ENCODE measurements around the gene DDX49.
"Not testable (repeated sequence)": the region's sequence is repeated elsewhere in the genome, so short reads cannot be mapped to it uniquely, and the experiment has no call there.

DDX49 gene

DNA sequence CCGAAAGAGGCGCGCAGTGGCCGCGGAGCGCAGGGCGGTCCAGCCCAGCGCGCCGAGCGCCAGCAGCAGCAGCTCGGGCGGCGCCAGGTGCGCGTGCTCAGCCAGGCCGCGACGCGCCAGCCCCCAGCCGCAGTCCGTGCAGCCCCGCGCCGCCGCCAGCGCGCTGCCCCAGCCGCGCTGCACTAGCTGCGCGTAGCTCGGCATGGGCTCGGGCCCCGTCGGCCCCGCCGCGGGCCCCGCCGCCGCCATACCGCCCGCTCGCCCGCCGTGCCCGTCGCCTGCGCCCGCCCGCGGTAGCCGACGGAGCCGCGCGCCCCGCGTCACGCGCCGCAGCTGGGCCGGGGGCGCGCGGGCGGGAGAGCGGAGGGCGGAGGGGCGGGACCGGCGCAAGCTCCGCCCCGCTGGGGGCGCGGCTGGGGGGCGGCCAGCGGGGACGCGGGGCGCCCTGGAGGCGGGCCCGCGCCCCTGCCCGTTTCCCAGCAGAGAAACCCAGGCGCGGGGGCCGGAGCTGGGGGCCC lies 23.6 kb upstream of the DDX49 start, which contains the start of gene CERS1:
CERS1 (minus strand) TSS at position 335 of the 518 bp plus-strand sequence; CDS start at position 249, 86 bp downstream.
- no peak for DNase-seq

DNA sequence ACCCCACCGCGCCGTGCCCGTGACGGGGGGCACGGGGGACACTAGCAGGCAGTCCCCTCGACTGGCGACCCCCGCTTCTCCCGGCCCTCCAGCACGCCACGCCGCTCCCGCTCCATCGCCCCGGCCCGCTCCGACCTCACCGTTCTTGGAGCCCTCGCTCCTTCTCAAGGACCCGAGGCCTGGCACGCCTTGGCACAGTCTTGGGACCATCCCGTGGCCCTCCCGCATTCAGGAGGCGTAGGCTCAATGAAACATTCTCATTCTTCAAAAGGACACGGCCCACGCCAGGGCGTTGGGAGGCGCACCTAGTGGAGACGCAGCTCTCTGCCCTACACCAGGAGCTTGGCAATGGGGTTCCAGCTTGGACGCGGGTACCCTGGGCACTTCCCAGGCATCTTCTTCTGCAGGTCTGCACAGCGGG lies 23.1 kb upstream of the DDX49 start:
- no peak for DNase-seq

DNA sequence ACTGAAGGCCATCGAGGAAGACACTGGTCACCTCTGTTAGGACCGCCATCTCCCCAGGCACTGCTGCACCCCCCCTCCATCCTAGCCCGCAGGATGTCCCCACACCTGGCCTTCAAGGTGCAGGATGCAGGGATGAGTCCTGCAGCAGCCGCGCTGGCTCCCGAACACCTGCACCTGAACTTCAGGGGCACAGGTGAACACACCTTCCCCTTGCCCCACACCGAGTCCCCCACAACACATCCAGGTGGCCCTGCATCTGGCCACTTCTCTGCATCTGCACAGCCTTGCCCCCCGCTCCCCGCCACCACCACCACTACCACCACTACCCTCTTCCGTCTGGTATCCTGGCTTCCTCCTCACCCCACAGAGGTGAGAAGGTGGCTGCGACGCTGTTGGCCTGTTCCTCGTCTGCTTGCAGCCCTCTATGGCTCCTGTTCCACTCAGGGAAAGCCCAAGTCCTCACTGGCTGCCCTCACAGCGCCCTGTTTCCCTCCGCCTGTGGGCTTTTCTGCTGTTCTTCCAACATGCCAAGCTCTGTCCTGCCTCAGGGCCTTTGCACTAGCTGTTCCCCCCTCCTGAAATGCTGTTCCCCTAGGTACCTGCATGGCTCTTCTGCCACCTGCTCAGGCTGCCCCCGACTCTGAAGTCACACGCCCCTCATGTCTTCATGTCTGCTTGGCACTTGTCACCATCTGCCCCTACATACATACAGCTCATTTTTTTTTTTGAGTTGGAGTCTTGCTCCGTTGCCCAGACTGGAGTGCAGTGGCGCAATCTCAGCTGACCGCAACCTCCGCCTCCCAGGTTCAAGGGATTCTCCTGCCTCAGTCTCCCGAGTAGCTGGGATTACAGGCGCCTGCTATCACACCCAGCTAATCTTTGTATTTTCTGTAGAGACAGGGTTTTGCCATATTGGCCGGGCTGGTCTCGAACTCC lies 22.2 kb upstream of the DDX49 start:
- DNase-seq: no peak

DNA sequence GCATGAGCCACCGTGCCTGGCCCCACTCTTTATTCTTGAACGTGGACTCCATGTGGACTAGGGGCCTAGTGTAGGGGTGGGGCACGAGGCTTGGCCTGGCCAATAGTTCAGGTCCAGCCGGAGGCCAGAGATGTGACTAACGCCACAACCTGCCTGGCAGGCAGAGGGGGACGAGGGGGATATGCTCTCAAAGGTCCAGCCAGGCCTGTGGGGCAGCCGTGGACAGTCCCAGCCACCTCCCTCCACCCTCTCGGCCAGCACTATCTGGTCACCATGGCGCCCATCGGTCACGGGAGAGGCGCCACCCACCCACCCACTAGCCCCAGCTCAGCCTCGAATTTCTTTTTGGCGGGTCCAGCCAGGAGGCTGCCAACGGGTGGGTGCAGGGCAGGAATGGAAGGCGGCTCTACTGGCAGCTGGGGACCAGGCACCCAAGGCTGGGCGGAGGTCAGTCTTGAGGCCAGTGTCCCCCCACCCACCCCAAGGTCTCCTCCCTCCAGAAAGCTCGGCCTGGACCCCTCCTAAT lies 21.4 kb upstream of the DDX49 start:
- DNase-seq: no peak

DNA sequence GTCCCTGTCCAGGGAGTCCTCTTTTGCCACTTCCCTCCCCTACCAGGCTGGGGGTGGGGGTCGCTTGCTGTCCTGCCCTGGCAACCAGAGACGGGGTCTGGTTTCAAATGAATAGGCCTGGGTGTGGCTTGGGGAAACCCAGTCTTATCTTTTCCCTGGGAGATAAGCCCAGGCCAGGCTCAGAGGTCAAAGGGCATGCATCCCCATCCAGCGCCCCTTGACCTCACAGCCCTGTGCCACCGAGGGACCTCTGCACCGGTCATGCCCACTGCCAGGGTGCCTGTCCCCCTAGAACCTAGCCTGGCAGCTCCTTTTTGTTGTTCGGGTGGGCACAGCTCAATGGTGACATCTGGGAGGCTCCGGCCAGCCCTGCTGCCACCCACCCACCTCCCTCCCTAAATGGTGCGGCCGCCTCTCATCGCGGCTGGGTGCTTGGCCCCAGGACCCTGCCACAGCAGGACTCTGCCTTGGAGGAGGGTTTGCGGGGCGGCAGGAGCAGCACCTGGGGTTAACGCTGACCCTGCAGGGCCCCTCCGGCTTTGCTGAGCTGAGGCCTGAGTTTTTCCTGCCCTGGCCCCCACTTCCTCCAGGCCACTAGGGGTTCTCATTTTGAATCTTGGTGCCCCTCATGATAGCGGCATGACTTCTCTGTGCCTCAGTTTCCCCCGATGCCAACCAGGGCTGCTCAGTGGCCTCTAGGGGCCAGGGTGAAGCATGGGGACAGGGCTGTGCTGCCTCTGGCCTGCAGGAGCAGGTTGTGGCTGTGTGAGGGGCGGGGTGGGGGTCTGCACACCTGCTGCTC lies 20.7 kb upstream of the DDX49 start:
- DNase-seq: no peak

DNA sequence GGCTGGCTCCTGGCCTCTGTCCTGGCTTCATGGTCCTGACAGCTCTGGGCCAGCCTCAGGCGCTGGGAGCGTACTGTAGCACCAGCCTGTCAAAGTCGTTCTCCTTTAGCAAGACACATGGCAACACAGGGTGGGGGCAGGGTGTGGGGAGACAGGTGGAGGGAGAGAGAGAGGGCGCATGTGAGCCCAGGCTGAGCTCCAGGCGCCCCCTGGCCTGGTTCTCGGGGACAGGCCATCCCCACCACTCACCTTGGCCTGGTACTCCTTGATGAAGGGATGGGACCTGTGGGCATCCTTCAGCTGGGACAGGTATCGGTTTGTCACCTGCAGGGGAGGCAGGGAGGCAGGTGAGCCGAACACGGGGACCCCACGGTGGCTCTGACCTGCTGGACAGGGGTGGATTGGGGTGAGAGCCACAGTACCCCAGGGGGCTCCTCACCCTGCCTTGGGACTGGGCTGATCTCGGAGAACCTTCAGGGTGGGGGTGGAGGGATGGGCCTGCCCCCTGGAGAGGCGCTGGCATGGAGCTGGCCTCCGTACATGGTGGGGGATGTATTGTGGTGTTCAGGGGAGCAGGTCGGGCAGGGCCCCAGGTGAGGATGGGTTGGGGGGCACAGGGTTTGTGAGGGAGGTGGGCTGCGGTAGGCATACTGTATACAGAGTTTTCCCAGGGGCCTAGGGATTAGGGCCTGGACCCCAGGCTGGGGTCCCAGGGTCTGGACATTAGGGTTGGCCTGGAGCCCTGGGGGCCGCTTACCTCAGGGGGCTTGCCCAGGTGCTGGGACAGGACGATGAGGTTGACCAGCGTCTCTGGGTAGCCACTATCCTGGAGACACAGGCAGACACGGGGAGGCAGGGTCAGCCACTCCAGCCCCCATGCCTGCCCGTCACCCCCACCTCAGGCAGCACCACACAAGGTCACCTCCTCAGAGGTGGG lies 19.6 kb upstream of the DDX49 start:
- no peak for DNase-seq

DNA sequence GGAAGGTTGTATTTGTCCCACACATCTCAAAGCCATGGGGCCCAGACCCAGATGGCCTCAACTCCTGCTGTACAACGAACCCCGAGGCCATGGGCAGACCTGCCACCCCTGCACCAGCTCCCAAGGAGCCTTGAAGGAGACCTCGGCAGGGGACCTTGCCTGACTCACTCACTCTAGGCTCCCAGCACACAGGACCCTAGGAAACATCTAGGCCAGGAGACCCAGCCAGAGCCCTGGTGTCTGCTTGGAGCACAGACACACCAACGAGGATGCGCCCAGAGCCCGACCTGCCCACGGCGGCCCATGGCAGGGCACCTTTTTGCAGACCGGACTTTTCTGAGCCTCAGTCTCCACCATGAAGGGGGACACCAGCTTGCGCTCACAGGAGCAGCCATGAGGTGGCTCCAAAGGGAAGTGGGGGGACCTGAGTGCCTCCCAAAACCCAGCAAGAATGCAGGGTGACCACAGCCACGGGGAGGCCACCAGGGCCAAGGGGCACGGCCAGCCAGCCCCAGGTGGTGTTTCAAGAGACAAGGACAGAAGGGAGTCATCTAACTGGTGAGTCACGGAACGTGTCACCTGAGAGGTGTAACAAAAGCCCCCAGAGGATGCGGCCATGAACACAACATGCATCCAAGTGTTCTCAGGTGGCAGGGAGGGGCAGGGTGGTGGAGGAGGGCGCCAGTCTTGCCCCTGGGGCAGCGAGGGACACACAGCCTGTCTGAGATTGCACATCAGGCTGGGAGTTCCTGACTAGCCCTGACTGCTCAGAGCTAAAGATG lies 18.6 kb upstream of the DDX49 start:
- no peak for DNase-seq

DNA sequence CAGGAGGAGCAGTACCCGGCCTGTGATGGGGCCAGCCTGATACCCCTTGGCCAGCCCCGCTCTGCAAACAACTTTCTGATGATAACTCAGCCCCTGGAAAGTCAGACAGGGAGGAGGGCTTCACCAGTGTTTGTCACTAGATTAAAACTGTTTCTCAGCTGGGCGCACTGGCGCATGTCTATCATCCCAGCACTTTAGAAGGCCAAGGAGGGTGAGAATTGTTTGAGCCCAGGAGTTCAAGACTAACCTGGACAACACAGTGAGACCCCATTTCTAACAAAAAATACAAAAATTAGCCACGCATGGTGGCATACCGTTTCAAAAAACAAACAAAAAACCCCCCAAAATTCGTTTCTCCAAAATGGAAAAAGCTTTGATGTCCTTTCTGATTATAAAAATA lies 18.0 kb upstream of the DDX49 start:
- DNase-seq: no peak

DNA sequence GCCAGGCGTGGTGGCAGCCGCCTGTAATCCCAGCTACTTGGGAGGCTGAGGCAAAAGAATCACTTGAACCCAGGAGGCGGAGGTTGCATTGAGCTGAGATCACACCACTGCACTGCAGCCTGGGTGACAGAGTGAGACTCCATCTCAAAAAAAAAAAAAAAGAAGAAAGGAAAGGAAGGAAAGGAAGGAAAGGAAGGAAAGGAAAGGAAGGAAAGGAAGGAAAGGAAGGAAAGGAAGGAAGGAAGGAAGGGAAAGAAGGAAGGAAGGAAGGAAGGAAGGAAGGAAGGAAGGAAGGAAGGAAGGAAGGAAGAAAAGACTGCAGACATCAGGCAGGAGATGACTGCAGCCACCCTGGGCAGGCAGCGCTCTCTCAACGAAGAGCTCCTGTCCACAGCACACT lies 17.0 kb upstream of the DDX49 start:
- DNase-seq: not testable (repeated sequence)

DNA sequence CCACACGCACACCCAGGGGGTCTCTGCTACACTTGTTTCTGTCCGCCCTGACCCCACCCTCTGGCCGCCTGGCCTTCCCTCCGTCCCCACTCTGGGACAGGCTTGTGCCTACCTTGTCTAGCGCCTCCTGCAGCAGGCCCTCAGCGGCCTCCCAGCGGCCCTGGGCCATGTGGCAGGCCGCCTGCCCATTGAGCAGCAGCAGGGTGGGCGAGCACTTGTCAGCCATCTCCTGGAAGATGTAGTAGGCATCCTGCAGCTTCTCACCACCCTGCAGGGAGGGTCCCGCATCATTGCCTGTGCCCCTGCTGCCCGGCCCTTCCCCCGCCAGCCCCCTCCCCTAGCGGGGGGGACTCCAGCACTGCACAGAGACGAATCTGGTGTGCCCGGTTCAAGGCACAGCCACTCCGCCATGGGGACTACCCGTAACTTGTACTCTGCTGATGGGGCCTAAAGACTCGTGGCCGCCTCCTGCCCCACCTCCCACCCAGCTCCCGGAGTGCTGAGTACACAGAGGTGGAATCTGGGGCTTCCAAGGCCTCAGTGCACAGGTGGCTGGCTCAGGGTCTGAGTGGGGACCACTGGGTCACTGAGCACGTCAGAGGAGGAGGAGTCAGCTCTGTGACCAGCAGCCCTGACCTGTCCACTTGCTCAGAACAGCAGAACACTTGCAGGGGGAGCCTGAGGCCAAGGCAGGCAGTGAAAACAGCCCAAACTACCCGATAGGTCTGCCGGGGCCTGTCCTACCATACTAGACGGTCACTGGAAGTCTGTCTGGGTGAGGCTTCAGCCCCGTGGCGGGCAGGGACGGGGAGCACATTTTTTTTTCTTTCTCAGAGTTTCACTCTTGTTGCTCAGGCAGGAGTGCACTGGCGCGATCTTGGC lies 16.1 kb upstream of the DDX49 start:
- DNase-seq: no peak

DNA sequence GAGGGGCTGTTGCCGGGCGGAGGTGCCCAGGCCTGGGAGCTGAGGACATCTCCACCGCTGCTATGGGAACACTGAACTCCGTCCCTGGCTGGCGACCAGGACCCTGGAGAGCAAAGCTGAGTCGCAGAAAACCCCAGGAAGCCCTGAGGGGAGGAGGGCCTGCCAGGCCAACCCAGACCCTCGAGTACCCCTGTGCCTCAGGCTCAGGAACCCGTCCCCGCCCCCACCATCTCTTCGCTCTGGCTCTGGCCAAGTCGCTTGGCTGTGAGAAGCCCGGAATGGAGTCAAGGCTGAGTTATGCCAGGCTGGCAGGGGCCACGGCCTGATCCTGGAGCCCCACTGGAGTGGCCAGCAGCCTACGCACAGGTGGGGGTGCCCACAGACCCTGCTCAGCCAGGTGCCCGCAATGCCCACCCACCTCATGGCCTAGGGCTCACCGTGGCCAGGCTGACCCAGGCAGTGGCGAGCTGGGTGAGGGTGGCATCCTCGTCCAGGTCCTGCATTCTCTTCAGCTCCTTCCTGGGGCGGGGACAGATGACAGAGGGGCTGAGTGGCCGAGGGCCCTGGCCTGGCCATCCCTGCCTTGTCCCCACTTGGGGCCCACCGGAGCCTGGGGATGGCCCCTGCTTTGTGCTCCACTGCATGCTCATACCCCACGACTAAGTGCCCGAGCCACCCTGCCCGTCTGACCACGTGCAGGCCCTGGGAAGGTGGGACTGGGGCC lies 15.0 kb upstream of the DDX49 start:
- DNase-seq: no peak

DNA sequence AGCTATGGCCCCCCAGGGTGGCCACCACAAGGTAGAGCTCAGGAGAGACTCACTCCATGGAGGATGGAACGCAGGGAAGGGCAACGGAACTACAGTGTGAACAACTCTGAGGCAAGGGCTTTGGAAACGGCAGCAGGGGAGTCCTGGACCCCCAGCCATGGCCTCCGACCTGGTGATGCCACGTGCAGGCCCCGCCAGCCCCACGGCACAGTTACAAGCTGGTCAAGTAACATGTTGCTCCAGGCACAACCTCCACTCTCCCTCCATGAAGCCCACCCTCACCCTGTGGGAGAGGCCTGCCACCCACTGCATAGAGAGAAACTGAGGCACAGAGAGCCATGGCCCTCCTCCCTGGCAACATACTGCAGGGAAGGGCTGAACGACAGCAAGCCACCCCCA lies 14.5 kb upstream of the DDX49 start:
- DNase-seq: no peak

DNA sequence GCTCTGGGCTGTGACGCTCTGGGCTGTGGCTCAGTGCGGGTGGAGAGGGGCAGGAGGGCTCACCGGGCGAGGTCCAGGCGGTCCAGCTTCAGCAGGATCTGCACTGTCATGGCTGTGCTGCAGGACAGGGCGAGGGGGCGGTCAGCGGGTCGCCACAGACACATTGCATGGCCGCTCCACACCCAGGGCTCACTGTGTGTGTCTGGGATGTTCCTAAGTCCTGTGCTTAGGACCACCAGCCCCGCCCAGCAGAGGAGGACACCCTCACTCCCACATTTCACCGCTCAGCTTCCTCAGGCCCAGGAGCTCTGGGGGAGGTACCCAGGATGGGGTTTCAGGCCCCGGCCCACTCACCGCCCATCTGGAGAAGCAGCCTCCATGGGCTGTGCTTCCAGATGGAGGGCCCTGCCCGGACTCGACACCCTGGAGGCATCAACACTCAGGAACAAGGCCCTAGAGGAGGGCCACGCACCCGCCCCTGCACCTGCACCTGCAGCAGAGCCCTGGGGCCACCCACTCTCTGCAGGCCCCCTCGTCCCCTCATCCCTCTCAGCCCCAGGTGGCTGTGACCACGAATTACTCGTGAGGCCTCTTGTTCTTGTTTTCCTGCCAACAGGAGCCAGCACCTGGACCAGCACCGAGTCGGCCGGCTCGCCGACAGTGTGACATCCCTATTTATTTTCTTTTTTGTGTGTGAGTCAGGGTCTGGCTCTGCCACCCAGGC lies 13.8 kb upstream of the DDX49 start:
- no peak for DNase-seq

DNA sequence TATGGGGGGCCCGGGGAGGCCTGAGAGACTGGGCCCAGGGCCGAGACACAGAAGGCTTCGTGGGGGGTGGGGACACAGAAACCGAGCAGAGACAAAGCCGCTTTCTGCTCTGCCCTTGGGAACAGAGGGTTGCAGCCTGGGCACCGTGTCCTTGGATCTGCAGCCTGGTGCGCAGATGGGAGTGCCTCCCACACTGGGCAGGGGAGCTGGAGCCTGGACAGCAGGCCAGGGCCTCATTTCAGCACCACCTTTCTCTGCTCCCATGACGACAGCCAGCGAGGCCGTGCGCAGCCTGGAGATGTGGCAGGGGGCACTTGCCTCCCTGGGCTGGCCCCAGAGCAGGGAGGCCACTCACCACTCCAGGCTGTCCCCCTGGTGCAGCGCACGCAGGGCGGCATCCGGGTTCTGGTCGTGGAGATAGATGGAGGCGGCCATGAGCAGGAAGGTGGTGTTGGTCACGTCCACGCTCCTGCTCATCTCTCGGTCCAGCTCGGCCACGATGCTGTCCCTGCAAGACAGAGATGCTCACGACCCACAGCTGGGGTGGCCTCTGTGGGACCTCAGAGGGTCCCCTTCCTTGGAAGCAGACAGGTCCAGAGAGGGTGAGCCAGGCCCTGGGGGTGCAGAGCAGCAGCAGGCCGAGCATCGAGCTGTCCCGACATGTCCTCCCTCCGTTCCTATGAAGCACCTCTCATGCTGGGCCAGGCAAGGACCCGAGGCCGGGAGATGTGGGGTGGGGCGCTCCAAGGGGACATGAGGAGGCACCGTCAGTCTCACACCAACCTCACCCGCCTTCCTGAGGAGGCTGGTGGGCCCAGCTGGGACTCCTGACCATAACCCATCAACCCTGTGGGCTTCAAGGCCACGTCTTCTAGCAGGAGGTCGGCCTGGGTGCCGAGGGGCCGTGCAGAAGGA lies 12.7 kb upstream of the DDX49 start:
- DNase-seq: no peak

DNA sequence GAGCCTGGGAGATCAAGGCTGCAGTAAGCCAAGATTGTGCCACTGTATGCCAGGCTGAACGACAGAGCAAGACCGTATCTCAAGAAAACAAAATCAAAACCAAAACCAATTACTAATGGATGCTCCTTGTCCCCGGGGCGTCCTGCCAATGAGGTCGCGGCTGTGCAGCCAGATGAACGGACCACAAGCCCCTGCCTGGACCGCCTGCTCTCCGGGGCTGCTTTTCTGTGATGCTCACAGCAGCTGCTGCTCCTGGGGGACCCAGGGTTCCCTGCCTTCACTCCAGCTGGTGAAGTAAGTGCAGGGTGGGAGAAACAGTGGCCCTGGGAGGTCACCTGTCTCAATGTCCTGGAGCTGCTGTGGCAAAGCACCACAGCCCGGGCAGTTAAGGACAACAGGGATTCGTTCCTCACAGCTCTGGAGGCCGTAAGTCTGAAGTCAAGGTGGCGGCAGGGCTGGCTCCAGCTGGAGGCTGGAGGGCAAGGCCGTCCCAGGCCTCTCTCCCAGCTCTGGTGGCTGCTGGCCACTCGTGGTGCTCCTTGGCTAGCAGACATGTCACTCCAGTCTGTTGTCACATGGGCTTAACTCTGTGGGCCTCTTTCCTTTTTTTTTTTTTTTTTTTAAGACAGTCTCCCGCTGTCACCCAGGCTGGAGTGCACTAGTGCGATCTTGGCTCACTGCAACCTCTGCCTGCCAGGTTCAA lies 10.4 kb upstream of the DDX49 start:
- no peak for DNase-seq

DNA sequence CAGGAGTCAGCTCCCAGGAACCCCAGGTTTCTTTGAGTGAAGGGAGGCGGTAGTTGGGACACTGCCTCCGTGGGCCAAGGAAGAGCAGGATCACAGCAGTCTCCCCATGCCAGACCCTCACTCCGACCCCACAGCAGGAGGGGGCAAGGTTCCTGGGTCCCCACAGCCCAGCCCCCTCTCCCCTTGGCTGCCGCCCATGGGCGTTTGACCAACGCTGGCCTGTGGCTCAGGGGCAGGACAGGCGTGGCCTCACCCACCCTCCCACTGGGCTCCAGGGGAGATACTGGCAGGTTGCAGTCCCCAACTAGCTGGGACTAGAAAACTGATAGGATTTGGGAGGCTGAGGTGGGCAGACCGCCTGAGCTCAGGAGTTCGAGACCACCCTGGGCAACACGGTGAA lies 9.5 kb upstream of the DDX49 start:
- no peak for DNase-seq

DNA sequence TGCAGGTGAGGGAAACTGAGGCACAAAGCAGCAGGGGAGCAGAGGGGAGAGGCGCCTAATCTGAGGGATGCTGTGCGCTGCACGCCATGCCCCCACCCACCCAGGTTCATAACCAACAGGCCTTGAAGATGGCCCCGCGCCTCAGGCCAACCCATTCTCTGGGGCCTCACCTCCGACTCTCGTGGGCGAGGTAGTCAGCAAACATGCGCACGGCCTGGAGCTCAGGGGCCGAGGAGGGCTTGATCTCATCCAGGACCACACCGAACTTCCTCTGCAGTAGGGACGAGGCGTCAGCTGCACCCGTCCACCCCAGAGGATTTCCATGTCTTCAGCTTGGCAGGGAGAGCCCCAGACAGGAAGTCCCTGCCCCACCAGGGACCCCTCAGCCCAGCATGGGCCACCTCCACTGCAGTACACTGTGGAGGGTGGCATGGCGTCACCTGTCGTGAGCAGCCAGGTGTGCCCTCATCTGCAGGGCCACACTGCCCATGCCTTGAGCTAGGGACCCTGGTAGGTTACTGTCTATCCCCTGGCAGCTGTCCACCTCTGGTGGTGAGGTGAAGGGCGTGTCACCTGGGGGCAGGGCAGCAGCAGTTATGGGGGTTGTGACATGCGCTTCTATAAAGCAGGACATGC lies 8.6 kb upstream of the DDX49 start:
- DNase-seq: no peak
